Mesothelial cell of epicardium (in vitro differentiated cells): ENCODE data around the gene EIF2B1. TPM values are rescaled to one million over a fixed set of nuclear protein-coding genes. Genes with fewer than 3 reads are reported as not detected.

ENCODE experiments used
- DNase-seq, 2 experiments: peaks; one replicate each; pipeline ENCODE4 v3.0.0; 2021; ENCODE audit warnings: low spot score in 2 of 2; ENCODE audit not compliant: unreplicated experiment in 2 of 2
- H3K27ac Mint-ChIP-seq: 2 replicates; pipeline ENCODE4 v1.8.0; 2021; ENCODE audit warnings: mixed read lengths
- H3K27me3 Mint-ChIP-seq: 2 replicates; pipeline ENCODE4 v1.8.0; 2021; ENCODE audit warnings: low read depth, mixed read lengths
- H3K36me3 Mint-ChIP-seq: 2 replicates; pipeline ENCODE4 v1.8.0; 2021; ENCODE audit warnings: mixed read lengths
- H3K4me1 Mint-ChIP-seq: 2 replicates; pipeline ENCODE4 v1.8.0; 2021; ENCODE audit warnings: mixed read lengths
- H3K4me3 Mint-ChIP-seq: 2 replicates; pipeline ENCODE4 v1.8.0; 2021; ENCODE audit warnings: mild to moderate bottlenecking, moderate library complexity, mixed read lengths
- H3K9me3 Mint-ChIP-seq: 2 replicates; pipeline ENCODE4 v1.8.0; 2021; ENCODE audit warnings: mixed read lengths
- CTCF ChIP-seq: fragments of 200-600 bp; sonication (generic); IDR thresholded peaks from one replicate; pipeline ENCODE4 v1.5.0; 2021; ENCODE audit warnings: antibody characterized with exemption; ENCODE audit not compliant: unreplicated experiment
- total RNA-seq: library from RNA; stranded (reverse); gene quantifications from 3 replicates; pipeline ENCODE4 v1.2.1, GENCODE V29; 2021

The EIF2B1 gene
- total RNA-seq, 1 donor from 2014 or later: 51.4 TPM

GRCh38 chr12:123576611-123577010, 56.9 kb downstream of the EIF2B1 start:
- no peaks in the 10 kb centered on the region for H3K4me1 Mint-ChIP-seq
- no peak overlapping the region for H3K27ac Mint-ChIP-seq
- H3K9me3 Mint-ChIP-seq: peaks cover 4% of the 10 kb centered on the region
- H3K4me3 Mint-ChIP-seq: no peak overlapping the region
- no peaks in the 10 kb centered on the region for H3K27me3 Mint-ChIP-seq
- peaks cover 6% of the 10 kb centered on the region for H3K36me3 Mint-ChIP-seq
- no peak for DNase-seq
- no peak for TF ChIP-seq CTCF

- DNase-seq: no peak
- H3K4me1 Mint-ChIP-seq: peaks cover 4% of the 10 kb centered on the region
- no peak overlapping the region for H3K27ac Mint-ChIP-seq
- TF ChIP-seq CTCF: no peak
- H3K9me3 Mint-ChIP-seq: peaks cover 4% of the 10 kb centered on the region
- no peaks in the 10 kb centered on the region for H3K27me3 Mint-ChIP-seq
- H3K4me3 Mint-ChIP-seq: no peak overlapping the region
- peaks cover 6% of the 10 kb centered on the region for H3K36me3 Mint-ChIP-seq
These were observed 59.6 kb downstream of the EIF2B1 start for GRCh38 chr12:123573870-123574269.

- Mint-ChIP-seq H3K4me1 (peaks cover 4% of the 10 kb centered on the region), H3K27ac (no peak overlapping the region)
These were observed 61.1 kb downstream of the EIF2B1 start for GRCh38 chr12:123572391-123572790.

GRCh38 chr12:123571343-123571813, 62.1 kb downstream of the EIF2B1 start:
- peaks cover under 1% of the 10 kb centered on the region for H3K36me3 Mint-ChIP-seq
- H3K4me3 Mint-ChIP-seq: no peak overlapping the region
- H3K27me3 Mint-ChIP-seq: no peaks in the 10 kb centered on the region
- no peak for TF ChIP-seq CTCF
- peaks cover 4% of the 10 kb centered on the region for H3K4me1 Mint-ChIP-seq
- H3K9me3 Mint-ChIP-seq: peaks cover 4% of the 10 kb centered on the region
- no peak for DNase-seq
- peak overlapping the region; percentile 6 for H3K27ac Mint-ChIP-seq

More at GRCh38 chr12:123572391-123572790, 61.1 kb downstream of the EIF2B1 start:
- peaks cover 4% of the 10 kb centered on the region for H3K36me3 Mint-ChIP-seq
- no peaks in the 10 kb centered on the region for H3K27me3 Mint-ChIP-seq
- DNase-seq: no peak
- no peak for TF ChIP-seq CTCF
- H3K9me3 Mint-ChIP-seq: peaks cover 4% of the 10 kb centered on the region
- H3K4me3 Mint-ChIP-seq: no peak overlapping the region

Other genes starting within 250 kb of the EIF2B1 start
- 36.0 to 37.6 TPM (median 37.0 TPM) in 3 replicates for gene KMT5A, start 249.6 kb downstream of the EIF2B1 start, total RNA-seq
- 2.4 TPM in 3 replicates for gene RILPL2, start 197.0 kb downstream of the EIF2B1 start, total RNA-seq
- gene SNRNP35, start 175.5 kb downstream of the EIF2B1 start, total RNA-seq: 25.0 to 27.7 TPM (median 25.8 TPM) in 3 replicates
- gene RILPL1, start 100.0 kb downstream of the EIF2B1 start, total RNA-seq: 40.9 to 49.5 TPM (median 45.4 TPM) in 3 replicates
- gene TMED2, start 49.1 kb downstream of the EIF2B1 start, total RNA-seq: 154 to 159 TPM (median 159 TPM) in 3 replicates
- 28.9 to 32.8 TPM (median 30.9 TPM) in 3 replicates for gene DDX55, start 31.6 kb downstream of the EIF2B1 start, total RNA-seq
- gene GTF2H3, start 143 bp upstream of the EIF2B1 start, total RNA-seq: 36.1 to 38.7 TPM (median 36.4 TPM) in 3 replicates
- gene TCTN2, start 37.4 kb upstream of the EIF2B1 start, total RNA-seq: 15.7 to 16.8 TPM (median 16.8 TPM) in 3 replicates
- 36.3 to 40.0 TPM (median 38.1 TPM) in 3 replicates for gene ATP6V0A2, start 78.7 kb upstream of the EIF2B1 start, total RNA-seq
- gene DNAH10, start 128.6 kb upstream of the EIF2B1 start, total RNA-seq: 2.0 to 2.7 TPM (median 2.5 TPM) in 3 replicates